GM12878 (cell line): ENCODE data around the gene TMEM144. TPM values are rescaled to one million over a fixed set of nuclear protein-coding genes. Genes with fewer than 3 reads are reported as not detected.

Experiments
- ATAC-seq: fragments of 200-7000 bp; cut with Tn5 transposase; 3 replicates; pipeline ENCODE4 v1.9.1; 2020; ENCODE audit warnings: mild to moderate bottlenecking, moderate library complexity
- BruUV-seq: library from RNA; stranded (reverse); fragments of 400-500 nt; replicated peaks from 2 replicates; lab custom pipeline; 2021; lab: Mats Ljungman, UMichigan
- CTCF ChIA-PET: fragments of 300-600 bp; sonication (Branson Sonifier 250); formaldehyde crosslinking; extraction: SDS; loops from one replicate; lab custom pipeline; 2021; ENCODE audit warnings: inconsistent platforms; lab: Yijun Ruan, JAX
- POLR2A ChIA-PET: fragments of 350-600 bp; formaldehyde crosslinking; extraction: SDS; loops from one replicate; lab custom pipeline; 2021; ENCODE audit warnings: inconsistent platforms; lab: Charles Lee
- RAD21 ChIA-PET: fragments of 300-600 bp; sonication (Branson Sonifier 250); formaldehyde crosslinking; loops from one replicate; lab custom pipeline; 2023; ENCODE audit warnings: antibody characterized with exemption; ENCODE audit not compliant: unreplicated experiment; lab: Charles Lee
- SMC1A ChIA-PET: fragments of 300-600 bp; sonication (Branson Sonifier 250); formaldehyde crosslinking; loops from one replicate; lab custom pipeline; 2023; ENCODE audit not compliant: unreplicated experiment, uncharacterized antibody; lab: Charles Lee
- DNase-seq: peaks from one replicate; pipeline ENCODE4 v3.0.0-alpha.2; 2011; ENCODE audit warnings: low read depth, low spot score
- FAIRE-seq: peaks from 3 replicates; lab custom pipeline; 2011; peaks lifted over from hg19 to GRCh38; lab: Jason Lieb, UNC
- H2AFZ ChIP-seq: 2 replicates; pipeline ENCODE4 v1.6.0; 2011; ENCODE audit warnings: low read depth, low read length, control low read depth; ENCODE audit not compliant: control insufficient read depth
- H3K27ac ChIP-seq: 2 replicates; pipeline ENCODE4 v1.5.1; 2011; ENCODE audit warnings: control low read depth; ENCODE audit not compliant: control insufficient read depth, insufficient read depth
- H3K27me3 ChIP-seq, 2 experiments: replicated peaks in 1 of 2; 2 replicates each; pipeline versions ENCODE4 v1.6.0 to v1.6.1; 2011; ENCODE audit warnings: low read length in 1 of 2; ENCODE audit not compliant: control insufficient read depth in 2 of 2, insufficient read depth in 2 of 2
- H3K36me3 ChIP-seq, 2 experiments: 2 replicates each; pipeline ENCODE4 v1.5.1; 2011; ENCODE audit warnings: low read length in 1 of 2; ENCODE audit not compliant: control insufficient read depth in 2 of 2, insufficient read depth in 2 of 2
- H3K4me1 ChIP-seq: 2 replicates; pipeline ENCODE4 v1.6.1; 2011; ENCODE audit warnings: mild to moderate bottlenecking, low read length, moderate library complexity, mixed read lengths; ENCODE audit not compliant: control insufficient read depth, insufficient read depth
- H3K4me2 ChIP-seq: 2 replicates; pipeline ENCODE4 v1.6.0; 2011; ENCODE audit warnings: control low read depth; ENCODE audit not compliant: control insufficient read depth, insufficient read depth
- H3K4me3 ChIP-seq: fragments of 200-600 bp; sonication (generic); 2 replicates; pipeline ENCODE4 v1.5.1; 2016
- H3K79me2 ChIP-seq: 2 replicates; pipeline ENCODE4 v1.6.0; 2011; ENCODE audit warnings: low read length; ENCODE audit not compliant: control insufficient read depth, insufficient read depth
- H3K9ac ChIP-seq: 2 replicates; pipeline ENCODE4 v1.8.0; 2011; ENCODE audit warnings: low read length, control low read depth, mixed read lengths; ENCODE audit not compliant: control insufficient read depth, insufficient read depth
- H3K9me3 ChIP-seq: replicated peaks from 3 replicates; pipeline ENCODE4 v1.5.1; 2011; ENCODE audit warnings: mild to moderate bottlenecking, low read length; ENCODE audit not compliant: control insufficient read depth, insufficient read depth
- H4K20me1 ChIP-seq: 2 replicates; pipeline ENCODE4 v1.6.0; 2011; ENCODE audit not compliant: control insufficient read depth, insufficient read depth
- NBN ChIP-seq: fragments of 450-650 bp; IDR thresholded peaks from 2 replicates; pipeline ENCODE4 v1.6.1; 2016
- NFIC ChIP-seq: IDR thresholded peaks from 2 replicates; pipeline ENCODE4 v1.6.1; 2012; ENCODE audit warnings: low read depth, mild to moderate bottlenecking, inconsistent platforms, low read length, moderate library complexity
- WGBS: methylation state at CpG from one replicate; pipeline ENCODE4 v1.1.6; 2016; ENCODE audit warnings: low lambda C conversion rate; ENCODE audit not compliant: insufficient replicate concordance, insufficient coverage; ENCODE audit errors: missing lambda C conversion rate; 5-methylcytosine and 5-hydroxymethylcytosine counted together
- in situ Hi-C: fragments of 300-500 bp; cut with MboI; formaldehyde crosslinking; loops from 9 replicates; pipeline ENCODE4 v1.14.3; 2018; ENCODE audit warnings: mixed read lengths
- intact Hi-C: fragments of 100-400 bp; cut with micrococcal nuclease; formaldehyde crosslinking; loops from one replicate; pipeline ENCODE4 v1.14.2; 2022; ENCODE audit not compliant: unreplicated experiment
- polyA plus RNA-seq, 11 experiments: library from polyadenylated mRNA; depleted of rRNA in 4 of 11; unstranded in 6 of 11; stranded (reverse) in 5 of 11; fragments of >200 nt; fragmentation: Nextera tagmentation in 4 of 11; fragmentation: Illumina TruSeq in 1 of 11; extraction: Ambion mirVana in 4 of 11; extraction: Trizol in 1 of 11; gene quantifications; 1 replicate in 1 of 11; 2 replicates in 10 of 11; pipeline versions ENCODE4 v1.2.1 to v1.2.3, GENCODE V29; 2011 to 2016; ENCODE audit warnings: inconsistent platforms in 2 of 11, missing spikeins in 2 of 11, low read depth in 1 of 11
- total RNA-seq, 4 experiments: library from RNA; depleted of rRNA in 3 of 4; stranded (reverse); fragments of >200 nt in 3 of 4; fragmentation: Illumina TruSeq in 1 of 4; extraction: Trizol in 1 of 4; gene quantifications; 2 replicates each; pipeline versions ENCODE4 v1.2.1 to v1.2.3, GENCODE V29; 2013 to 2021
- TF ChIP-seq, protein P1 (sequence below): IDR thresholded peaks from 2 replicates; pipeline ENCODE4 v1.6.1; 2011; ENCODE audit warnings: low read depth, mild to moderate bottlenecking, low read length, moderate library complexity, borderline replicate concordance; ENCODE audit errors: extremely low read depth
- TF ChIP-seq, protein P2 (sequence below): IDR thresholded peaks from 2 replicates; pipeline ENCODE4 v1.6.1; 2012; ENCODE audit warnings: low read depth, low read length, improper control_type of control experiment
- TF ChIP-seq, protein P3 (sequence below): fragments of 450-650 bp; IDR thresholded peaks from 2 replicates; pipeline ENCODE4 v1.6.1; 2017; ENCODE audit warnings: antibody characterized with exemption, mild to moderate bottlenecking, moderate library complexity

TMEM144 gene
- total and polyA plus RNA-seq, 10 of the 15 experiments (the other 5 are each of a cell fraction or from before 2014, with no cell fraction given), result 0.08 to 1.8 (median 1.4) TPM

DNA sequence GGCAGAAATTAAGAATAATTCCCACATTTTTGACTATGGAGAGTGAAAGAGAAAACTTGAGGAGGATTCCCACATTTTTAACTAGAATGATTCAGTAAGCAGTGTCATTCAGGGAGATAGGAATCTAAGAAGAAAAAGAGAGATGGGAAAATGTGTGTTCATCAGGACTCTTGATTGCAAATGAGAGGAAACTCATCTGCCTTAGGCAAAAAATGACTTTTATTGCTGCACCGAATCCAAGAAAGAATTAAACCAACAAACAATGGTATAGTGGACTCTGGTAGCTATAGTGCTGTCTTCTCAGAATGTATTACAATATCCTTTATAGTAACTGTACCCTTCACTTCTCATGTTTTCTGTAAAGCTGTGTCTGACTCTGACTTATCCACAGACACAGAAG lies 15.0 kb upstream of the TMEM144 start:
- no peak overlapping the region for H3K4me3 ChIP-seq
- DNase-seq (no peak), ATAC-seq (no peak), FAIRE-seq (no peak)
- intact Hi-C loops (no loop called here), in situ Hi-C loops (no loop called here)
- no peaks in the 10 kb centered on the region for H3K4me1 ChIP-seq
- TF ChIP-seq, protein P1, sequence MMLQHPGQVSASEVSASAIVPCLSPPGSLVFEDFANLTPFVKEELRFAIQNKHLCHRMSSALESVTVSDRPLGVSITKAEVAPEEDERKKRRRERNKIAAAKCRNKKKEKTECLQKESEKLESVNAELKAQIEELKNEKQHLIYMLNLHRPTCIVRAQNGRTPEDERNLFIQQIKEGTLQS, result no peak
- TF ChIP-seq, protein P2, sequence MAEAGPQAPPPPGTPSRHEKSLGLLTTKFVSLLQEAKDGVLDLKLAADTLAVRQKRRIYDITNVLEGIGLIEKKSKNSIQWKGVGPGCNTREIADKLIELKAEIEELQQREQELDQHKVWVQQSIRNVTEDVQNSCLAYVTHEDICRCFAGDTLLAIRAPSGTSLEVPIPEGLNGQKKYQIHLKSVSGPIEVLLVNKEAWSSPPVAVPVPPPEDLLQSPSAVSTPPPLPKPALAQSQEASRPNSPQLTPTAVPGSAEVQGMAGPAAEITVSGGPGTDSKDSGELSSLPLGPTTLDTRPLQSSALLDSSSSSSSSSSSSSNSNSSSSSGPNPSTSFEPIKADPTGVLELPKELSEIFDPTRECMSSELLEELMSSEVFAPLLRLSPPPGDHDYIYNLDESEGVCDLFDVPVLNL, result no peak
- TF ChIP-seq, protein P3, sequence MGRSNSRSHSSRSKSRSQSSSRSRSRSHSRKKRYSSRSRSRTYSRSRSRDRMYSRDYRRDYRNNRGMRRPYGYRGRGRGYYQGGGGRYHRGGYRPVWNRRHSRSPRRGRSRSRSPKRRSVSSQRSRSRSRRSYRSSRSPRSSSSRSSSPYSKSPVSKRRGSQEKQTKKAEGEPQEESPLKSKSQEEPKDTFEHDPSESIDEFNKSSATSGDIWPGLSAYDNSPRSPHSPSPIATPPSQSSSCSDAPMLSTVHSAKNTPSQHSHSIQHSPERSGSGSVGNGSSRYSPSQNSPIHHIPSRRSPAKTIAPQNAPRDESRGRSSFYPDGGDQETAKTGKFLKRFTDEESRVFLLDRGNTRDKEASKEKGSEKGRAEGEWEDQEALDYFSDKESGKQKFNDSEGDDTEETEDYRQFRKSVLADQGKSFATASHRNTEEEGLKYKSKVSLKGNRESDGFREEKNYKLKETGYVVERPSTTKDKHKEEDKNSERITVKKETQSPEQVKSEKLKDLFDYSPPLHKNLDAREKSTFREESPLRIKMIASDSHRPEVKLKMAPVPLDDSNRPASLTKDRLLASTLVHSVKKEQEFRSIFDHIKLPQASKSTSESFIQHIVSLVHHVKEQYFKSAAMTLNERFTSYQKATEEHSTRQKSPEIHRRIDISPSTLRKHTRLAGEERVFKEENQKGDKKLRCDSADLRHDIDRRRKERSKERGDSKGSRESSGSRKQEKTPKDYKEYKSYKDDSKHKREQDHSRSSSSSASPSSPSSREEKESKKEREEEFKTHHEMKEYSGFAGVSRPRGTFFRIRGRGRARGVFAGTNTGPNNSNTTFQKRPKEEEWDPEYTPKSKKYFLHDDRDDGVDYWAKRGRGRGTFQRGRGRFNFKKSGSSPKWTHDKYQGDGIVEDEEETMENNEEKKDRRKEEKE, result no peak
- TF ChIP-seq NBN, result no peak
- TF ChIP-seq NFIC, result no peak
- H4K20me1 ChIP-seq, result no peaks in the 10 kb centered on the region
- no peaks in the 10 kb centered on the region for H3K36me3 ChIP-seq
- H3K27ac ChIP-seq, result no peak overlapping the region
- RAD21 ChIA-PET, result no interaction called here
- H3K9me3 ChIP-seq, result no peaks in the 10 kb centered on the region
- H3K79me2 ChIP-seq, result no peaks in the 10 kb centered on the region
- no peak overlapping the region for H3K4me2 ChIP-seq
- WGBS, result 5% methylated on average over 1 of the region's 1 CpG
- POLR2A ChIA-PET, result no interaction called here
- H2AFZ ChIP-seq, result no peak overlapping the region
- SMC1A ChIA-PET, result interaction anchor here (0.6 kb wide), 1 partner anchor 55 kb away, joined by 3 read pairs; no protein-coding TSS in a partner anchor
- BruUV-seq, result no TSS peak
- CTCF ChIA-PET, result no interaction called here
- no peak overlapping the region for H3K9ac ChIP-seq
- H3K27me3 ChIP-seq, result no peaks in the 10 kb centered on the region
